CD4-positive, alpha-beta T cell (primary cell): ENCODE results near the gene PDSS2. TPM values are rescaled to one million over a fixed set of nuclear protein-coding genes. Genes with fewer than 3 reads are reported as not detected.
"Not testable (repeated sequence)": the region's sequence is repeated elsewhere in the genome, so short reads cannot be mapped to it uniquely, and the experiment has no call there.

Source experiments
- ATAC-seq: fragments of 200-7000 bp; cut with Tn5 transposase; one replicate; pipeline ENCODE4 v1.10.0; 2022; ENCODE audit warnings: mild to moderate bottlenecking; ENCODE audit not compliant: poor library complexity
- CTCF ChIA-PET: fragments of 350-600 bp; sonication (Branson Sonifier 250); formaldehyde crosslinking; loops from one replicate; lab custom pipeline; 2021; ENCODE audit warnings: antibody characterized with exemption, inconsistent platforms; lab: Charles Lee
- POLR2A ChIA-PET: fragments of 350-600 bp; sonication (Branson Sonifier 250); formaldehyde crosslinking; loops from one replicate; lab custom pipeline; 2021; ENCODE audit warnings: antibody characterized with exemption, inconsistent platforms; lab: Charles Lee
- DNase-seq, 14 experiments: peaks; one replicate each; pipeline ENCODE4 v3.0.0-alpha.2; 2013 to 2020; ENCODE audit warnings: mixed read lengths in 2 of 14
- H3K27ac ChIP-seq, 2 donors: one replicate each; pipeline versions ENCODE4 v1.5.1 to v1.7.0; 2013; ENCODE audit warnings: low read length in 2 of 2, low read depth in 1 of 2, mild to moderate bottlenecking in 1 of 2
- H3K27me3 ChIP-seq, 2 experiments: 1 replicate in 1 of 2; 2 replicates in 1 of 2; pipeline versions ENCODE4 v1.6.1 to v1.7.0; 2013; ENCODE audit warnings: low read length in 2 of 2, control low read depth in 1 of 2, mild to moderate bottlenecking in 1 of 2, moderate library complexity in 1 of 2; ENCODE audit not compliant: insufficient read depth in 2 of 2, control insufficient read depth in 1 of 2
- H3K36me3 ChIP-seq: one replicate; pipeline ENCODE4 v1.6.1; 2013; ENCODE audit warnings: low read length, control low read depth; ENCODE audit not compliant: insufficient read depth
- H3K4me1 ChIP-seq: one replicate; pipeline ENCODE4 v1.6.1; 2013; ENCODE audit warnings: low read length, control low read depth; ENCODE audit not compliant: insufficient read depth
- H3K4me3 ChIP-seq: one replicate; pipeline ENCODE4 v1.5.1; 2013; ENCODE audit warnings: mild to moderate bottlenecking, low read length, moderate library complexity
- H3K9me3 ChIP-seq, 2 experiments: 1 replicate in 1 of 2; 2 replicates in 1 of 2; pipeline versions ENCODE4 v1.6.1 to v1.7.0; 2013; ENCODE audit warnings: low read length in 2 of 2, mild to moderate bottlenecking in 2 of 2, control low read depth in 1 of 2, moderate library complexity in 1 of 2; ENCODE audit not compliant: control insufficient read depth in 1 of 2, insufficient read depth in 1 of 2
- H3K27ac Mint-ChIP-seq: one replicate; pipeline ENCODE4 v1.8.0; 2020; ENCODE audit warnings: mixed read lengths
- H3K27me3 Mint-ChIP-seq: one replicate; pipeline ENCODE4 v1.8.0; 2021; ENCODE audit warnings: mixed read lengths
- H3K36me3 Mint-ChIP-seq: one replicate; pipeline ENCODE4 v1.8.0; 2021; ENCODE audit warnings: low read depth, mixed read lengths
- H3K4me1 Mint-ChIP-seq: one replicate; pipeline ENCODE4 v1.8.0; 2021; ENCODE audit warnings: low read depth, mixed read lengths
- H3K4me3 Mint-ChIP-seq: one replicate; pipeline ENCODE4 v1.8.0; 2020; ENCODE audit warnings: mild to moderate bottlenecking, mixed read lengths
- H3K9me3 Mint-ChIP-seq: one replicate; pipeline ENCODE4 v1.8.0; 2020; ENCODE audit warnings: mixed read lengths
- CTCF ChIP-seq: fragments of 200-600 bp; IDR thresholded peaks from one replicate; pipeline ENCODE4 v1.8.0; 2022; ENCODE audit warnings: antibody characterized with exemption, mild to moderate bottlenecking
- intact Hi-C, 2 experiments: fragments of 100-400 bp; cut with DNase I in 1 of 2; cut with micrococcal nuclease in 1 of 2; formaldehyde crosslinking; loops; one replicate each; pipeline versions ENCODE4 v1.15.1 to v1.9.0; 2023 to 2025; cut with DNase I, micrococcal nuclease
- total RNA-seq, 174 experiments: library from RNA in 2 of 174; stranded (reverse) in 2 of 174; gene quantifications; one replicate each; pipeline ENCODE4 v1.2.3 and lab custom pipeline; 2021 to 2026

PDSS2 gene
- total RNA-seq, 2 experiments from 2014 or later = 5.8 to 6.6 TPM

GRCh38 chr6:107374264-107374663, 85.1 kb downstream of the PDSS2 start:
- peaks cover 33% of the 10 kb centered on the region for H3K36me3 Mint-ChIP-seq
- ChIA-PET POLR2A (no interaction called here), CTCF (interaction anchor here (0.8 kb wide), 1 partner anchor 13 kb away, joined by 3 read pairs; no protein-coding TSS in a partner anchor)
- DNase-seq (no peak), ATAC-seq (no peak)
- Histone ChIP-seq H3K4me3 (no peak overlapping the region), H3K27ac (no peak overlapping the region), H3K9me3 (peaks cover 6 to 9% of the 10 kb centered on the region in 2 experiments), H3K27me3 (no peaks in the 10 kb centered on the region), H3K4me1 (no peaks in the 10 kb centered on the region), H3K36me3 (no peaks in the 10 kb centered on the region)
- H3K4me3 Mint-ChIP-seq = no peak overlapping the region
- H3K4me1 Mint-ChIP-seq = no peaks in the 10 kb centered on the region
- TF ChIP-seq CTCF = no peak
- no peaks in the 10 kb centered on the region for H3K27me3 Mint-ChIP-seq
- peaks cover 2% of the 10 kb centered on the region for H3K9me3 Mint-ChIP-seq
- intact Hi-C loops = no loop called here
- no peak overlapping the region for H3K27ac Mint-ChIP-seq

- TF ChIP-seq CTCF = no peak
- Mint-ChIP-seq H3K9me3 (no peaks in the 10 kb centered on the region), H3K4me3 (no peak overlapping the region), H3K27me3 (no peaks in the 10 kb centered on the region), H3K4me1 (no peaks in the 10 kb centered on the region), H3K36me3 (peaks cover 8% of the 10 kb centered on the region), H3K27ac (no peak overlapping the region)
- Histone ChIP-seq H3K36me3 (no peaks in the 10 kb centered on the region), H3K27ac (no peak overlapping the region), H3K4me3 (no peak overlapping the region), H3K9me3 (no peaks in the 10 kb centered on the region), H3K27me3 (no peaks in the 10 kb centered on the region), H3K4me1 (no peaks in the 10 kb centered on the region)
- ChIA-PET POLR2A (no interaction called here), CTCF (no interaction called here)
- intact Hi-C loops = no loop called here
- no peak for DNase-seq
- no peak for ATAC-seq
These were observed 89.9 kb downstream of the PDSS2 start for GRCh38 chr6:107369493-107369892.

GRCh38 chr6:107368471-107368870, 90.9 kb downstream of the PDSS2 start:
- H3K9me3 Mint-ChIP-seq = no peaks in the 10 kb centered on the region
- H3K27me3 ChIP-seq = no peaks in the 10 kb centered on the region
- no peak overlapping the region for H3K4me3 Mint-ChIP-seq
- CTCF ChIA-PET = no interaction called here
- H3K27ac ChIP-seq = no peak overlapping the region
- H3K36me3 Mint-ChIP-seq = peaks cover 14% of the 10 kb centered on the region
- ATAC-seq (no peak), DNase-seq (no peak)
- H3K27ac Mint-ChIP-seq = no peak overlapping the region
- POLR2A ChIA-PET = no interaction called here
- TF ChIP-seq CTCF = no peak
- H3K27me3 Mint-ChIP-seq = no peaks in the 10 kb centered on the region
- peaks cover 0 to 2% of the 10 kb centered on the region in 2 experiments for H3K9me3 ChIP-seq
- H3K4me1 Mint-ChIP-seq = no peaks in the 10 kb centered on the region
- H3K4me3 ChIP-seq = no peak overlapping the region
- intact Hi-C loops = no loop called here
- H3K4me1 ChIP-seq = no peaks in the 10 kb centered on the region
- no peaks in the 10 kb centered on the region for H3K36me3 ChIP-seq

- CTCF ChIA-PET, POLR2A ChIA-PET, intact Hi-C loops: not testable (repeated sequence)
These were observed 95.2 kb downstream of the PDSS2 start for GRCh38 chr6:107364173-107364572.

More at GRCh38 chr6:107364173-107364572, 95.2 kb downstream of the PDSS2 start:
- not testable (repeated sequence) for H3K27ac ChIP-seq, H3K27me3 ChIP-seq, H3K4me1 Mint-ChIP-seq, H3K9me3 Mint-ChIP-seq, H3K4me1 ChIP-seq, H3K27ac Mint-ChIP-seq, ATAC-seq, H3K9me3 ChIP-seq, H3K4me3 Mint-ChIP-seq, H3K4me3 ChIP-seq, DNase-seq, H3K36me3 ChIP-seq, H3K27me3 Mint-ChIP-seq
- peaks cover 37% of the 10 kb centered on the region for H3K36me3 Mint-ChIP-seq
